Measurements from ENCODE around the gene C3orf20.
"Not testable (repeated sequence)": the region's sequence is repeated elsewhere in the genome, so short reads cannot be mapped to it uniquely, and the experiment has no call there.

Gene C3orf20

DNA sequence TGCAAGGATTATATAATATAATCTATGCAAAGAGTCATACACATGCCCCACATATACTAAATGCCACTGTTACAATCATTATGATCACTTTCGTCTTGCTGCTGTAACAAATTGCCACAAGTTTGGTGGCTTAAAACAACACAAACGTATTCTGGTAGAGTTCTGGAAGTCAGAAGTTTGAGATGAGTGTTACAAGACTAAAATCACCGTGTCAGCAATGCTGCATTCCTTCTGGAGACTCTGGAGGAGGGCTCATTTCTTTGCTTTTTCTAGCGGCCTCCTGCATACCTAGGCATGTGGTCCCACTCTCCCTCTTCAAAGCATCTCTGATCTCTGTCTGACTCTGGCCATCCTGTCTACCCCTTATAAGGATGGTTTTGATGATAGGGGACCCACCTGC, 24.7 kb upstream of the C3orf20 start:
- DNase-seq (ENCODE audit: low read depth): no peak

DNA sequence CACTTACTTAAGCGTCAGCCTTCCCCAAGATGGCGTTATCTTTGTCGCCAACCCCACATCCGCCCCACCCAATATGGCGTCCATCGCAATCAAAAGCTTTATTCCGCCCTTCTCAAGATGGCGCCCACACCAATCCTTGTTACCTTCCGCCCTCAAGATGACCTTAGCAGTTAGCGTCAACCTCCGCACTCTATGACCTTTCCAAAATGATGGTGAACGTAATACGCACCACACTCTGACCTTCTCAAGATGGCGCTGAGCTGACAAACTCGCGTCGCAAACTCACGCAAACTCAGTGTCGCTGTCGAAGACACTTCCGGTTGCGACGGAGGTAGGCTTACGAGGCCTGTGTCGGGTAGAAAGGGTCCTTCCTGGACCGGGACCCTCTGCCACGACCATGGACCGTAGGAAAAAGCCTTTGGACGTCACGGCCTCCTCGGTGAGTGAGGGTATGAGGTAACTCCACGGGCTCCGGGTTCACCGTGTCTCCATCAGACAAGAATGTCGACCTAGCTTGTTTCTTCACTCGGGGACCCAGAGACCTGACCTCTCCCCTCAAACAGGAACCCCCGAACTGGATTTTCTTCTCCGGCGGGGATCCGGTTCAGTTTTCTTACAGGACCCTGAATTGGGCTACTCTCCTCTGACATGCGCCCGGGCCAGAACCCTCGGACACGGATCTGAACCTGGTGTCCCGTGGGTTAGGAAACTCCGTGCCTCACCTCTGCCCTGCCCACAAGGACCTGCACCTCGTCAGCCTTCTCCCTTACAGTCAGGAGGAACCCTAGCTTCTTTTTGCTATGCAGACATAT, 23.3 kb upstream of the C3orf20 start, which contains the start of gene CCDC174:
Gene CCDC174, plus strand, starts transcription at position 323 of the 812 bp plus-strand sequence. Its CDS starts 75 bp downstream, at position 398.
- peak; percentile 85 for DNase-seq (ENCODE audit: low read depth)

DNA sequence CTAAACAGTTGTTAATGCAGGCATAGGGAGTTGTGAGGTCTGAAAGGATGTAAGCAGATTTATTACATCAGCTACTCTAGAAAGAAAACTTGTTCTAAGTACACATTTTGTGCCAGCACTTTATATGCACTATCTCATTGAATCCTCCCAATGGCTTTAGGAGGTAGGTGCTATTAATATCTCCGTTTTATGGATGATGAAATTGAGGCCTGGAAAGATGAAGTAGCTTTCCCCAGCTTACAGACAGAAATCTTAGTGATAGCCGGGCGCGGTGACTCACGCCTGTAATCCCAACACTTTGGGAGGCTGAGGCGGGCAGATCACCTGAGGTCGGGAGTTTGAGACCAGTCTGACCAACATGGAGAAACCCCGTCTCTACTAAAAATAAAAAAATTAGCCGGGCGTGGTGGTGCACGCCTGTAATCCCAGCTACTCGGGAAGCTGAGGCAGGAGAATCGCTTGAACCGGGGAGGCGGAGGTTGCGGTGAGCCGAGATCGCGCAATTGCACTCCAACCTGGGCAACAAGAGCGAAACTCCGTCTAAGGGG, 22.5 kb upstream of the C3orf20 start:
- DNase-seq (ENCODE audit: low read depth): not testable (repeated sequence)

DNA sequence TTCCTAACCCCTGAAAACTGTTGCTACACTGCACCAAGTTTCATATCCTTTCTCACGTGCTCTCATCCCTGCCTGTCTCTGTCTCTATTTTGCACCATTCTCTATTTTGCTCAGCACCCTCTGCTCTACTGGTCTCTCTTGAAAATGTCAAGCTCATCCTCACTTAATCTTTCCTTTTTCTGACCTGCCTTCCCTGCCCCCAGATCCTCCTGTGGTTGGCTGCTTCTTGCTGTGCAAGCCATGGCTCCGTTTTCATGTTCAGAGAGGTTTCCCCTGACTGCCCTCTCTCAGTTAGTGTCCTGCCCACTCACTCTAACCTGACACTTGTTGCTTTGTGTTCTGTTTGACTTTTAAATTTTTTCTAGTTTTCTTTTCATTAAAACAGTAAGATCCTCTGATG, 17.4 kb upstream of the C3orf20 start:
- no peak for DNase-seq (ENCODE audit: low read depth)

DNA sequence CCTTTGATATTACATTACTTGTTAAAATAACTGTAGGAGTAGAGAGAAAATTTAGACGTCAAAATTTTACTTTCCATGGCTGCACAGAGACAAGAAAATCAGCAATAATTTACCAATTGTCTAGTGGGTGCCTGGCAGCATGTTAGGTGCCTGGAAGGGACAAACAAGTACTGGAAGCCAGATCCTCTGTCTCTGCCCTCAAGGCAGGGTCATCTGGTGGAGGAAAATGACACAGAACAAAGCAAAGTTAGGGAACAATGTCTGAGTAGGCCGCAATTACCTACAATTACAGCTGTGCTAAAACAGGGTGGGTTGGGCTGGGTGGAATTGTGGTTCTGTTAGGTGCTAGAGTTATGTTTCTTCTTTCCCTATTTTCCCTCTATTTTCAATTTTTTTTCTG, 16.0 kb upstream of the C3orf20 start:
- DNase-seq (ENCODE audit: low read depth): no peak

DNA sequence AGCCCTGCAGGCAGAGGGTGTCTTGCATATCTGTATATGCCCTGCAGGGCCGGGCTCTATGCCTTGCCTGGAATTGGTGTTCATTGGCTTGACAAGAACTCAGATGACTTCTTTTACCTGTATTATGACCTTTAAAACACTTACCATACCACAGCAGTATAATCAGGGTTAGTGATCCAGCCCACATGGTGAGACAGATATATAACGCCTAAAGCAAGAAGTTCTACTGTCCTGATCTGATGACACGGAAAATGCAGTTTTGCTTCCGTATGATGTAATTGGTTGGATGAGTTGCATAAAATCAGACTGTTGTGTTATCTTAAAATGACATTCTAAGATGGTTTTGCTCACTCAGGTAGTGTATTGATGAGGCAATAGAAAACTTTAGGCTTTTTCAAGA, 14.0 kb upstream of the C3orf20 start:
- DNase-seq (ENCODE audit: low read depth): no peak

DNA sequence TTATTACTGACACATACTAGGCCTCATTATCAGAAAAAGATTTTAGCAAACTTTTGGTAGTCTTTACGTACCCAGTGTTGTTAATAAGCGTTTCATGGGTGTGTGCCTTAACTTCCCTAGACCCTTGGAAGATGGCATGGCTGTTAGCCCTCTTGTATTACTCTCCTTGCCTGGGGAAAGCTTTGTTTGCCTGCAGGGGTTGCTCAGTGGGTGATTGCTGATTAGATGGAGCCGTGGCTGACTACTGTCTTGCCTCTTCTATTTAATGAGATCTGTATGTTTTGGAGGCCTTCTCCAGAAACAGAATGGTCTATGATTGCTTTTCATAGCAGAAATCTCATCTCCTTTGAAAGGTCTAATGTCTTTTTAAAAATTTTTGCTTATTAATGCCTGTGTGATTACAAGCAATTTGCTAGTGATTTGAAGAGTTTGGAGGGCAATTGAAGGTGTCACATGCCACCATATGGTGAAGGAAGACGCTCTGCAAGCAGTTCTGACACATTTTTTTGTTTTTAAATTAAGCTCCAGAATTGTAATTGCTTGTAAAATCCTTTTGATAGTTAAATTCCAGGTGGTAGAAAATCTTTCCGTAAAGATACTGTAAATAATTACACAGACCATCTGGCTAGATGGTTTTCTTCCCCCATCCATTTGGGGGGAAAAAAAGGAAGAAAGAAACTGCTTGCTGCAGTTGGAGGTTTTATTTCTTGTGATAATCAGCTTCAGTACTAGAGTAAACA, 11.4 kb upstream of the C3orf20 start:
- DNase-seq (ENCODE audit: low read depth): no peak

DNA sequence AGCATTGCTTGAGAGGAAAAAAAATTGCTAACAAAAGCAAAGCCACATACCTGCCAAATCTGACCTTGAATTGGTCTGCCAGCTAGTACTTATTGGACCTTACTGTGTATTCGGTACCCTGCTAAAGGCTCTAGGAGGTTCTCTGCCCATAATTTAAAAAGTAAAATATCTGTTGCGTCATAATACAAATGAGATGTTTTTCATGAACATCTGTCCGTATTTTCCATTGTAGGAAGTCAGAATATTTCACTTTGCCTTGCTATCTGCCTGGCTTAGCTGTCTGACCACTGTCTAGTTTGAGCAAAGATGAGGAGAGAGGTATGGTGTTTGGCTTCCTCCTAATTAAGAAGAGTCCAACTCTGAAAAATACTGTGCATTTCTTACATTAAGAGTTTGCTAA, 10.8 kb upstream of the C3orf20 start:
- DNase-seq (ENCODE audit: low read depth): no peak

DNA sequence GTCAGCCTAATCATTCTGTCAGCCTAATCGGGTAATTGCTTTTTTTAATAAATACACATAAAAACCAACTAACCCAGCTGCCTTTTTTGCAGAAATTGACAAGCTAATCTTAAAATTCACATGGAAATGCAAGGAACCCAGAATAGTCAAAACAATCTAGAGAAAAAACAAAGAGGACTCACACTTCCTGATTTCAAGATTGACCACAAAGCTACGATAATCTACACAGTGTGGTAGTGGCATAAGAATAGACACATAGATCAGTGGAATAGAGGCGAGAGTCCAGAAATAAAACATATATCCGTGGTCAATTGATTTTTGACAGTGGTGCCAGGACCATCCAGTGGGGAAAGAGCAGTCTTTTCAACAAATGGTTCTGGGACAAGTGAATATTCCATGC, 2.4 kb upstream of the C3orf20 start:
- no peak for DNase-seq (ENCODE audit: low read depth)

DNA sequence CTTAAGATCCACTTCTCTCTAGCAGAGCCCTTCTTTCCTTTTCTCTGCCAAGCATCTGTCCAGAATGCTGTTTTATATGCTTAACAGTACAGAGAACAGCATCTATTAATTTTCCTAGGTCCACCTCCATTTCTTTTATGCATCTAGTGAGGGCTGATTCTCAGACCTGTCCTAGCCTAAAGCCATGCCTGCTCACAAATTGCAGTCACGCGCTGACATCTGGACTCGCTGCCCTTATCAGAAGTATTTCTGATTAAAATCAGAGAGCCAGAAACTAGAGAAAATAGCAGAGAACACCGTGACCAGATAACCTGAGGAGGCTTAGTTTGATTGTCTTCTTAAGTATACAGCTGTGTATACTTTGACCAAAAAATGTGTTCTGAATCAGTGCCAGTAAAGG, 1.9 kb downstream of the C3orf20 start:
- DNase-seq (ENCODE audit: low read depth): no peak

DNA sequence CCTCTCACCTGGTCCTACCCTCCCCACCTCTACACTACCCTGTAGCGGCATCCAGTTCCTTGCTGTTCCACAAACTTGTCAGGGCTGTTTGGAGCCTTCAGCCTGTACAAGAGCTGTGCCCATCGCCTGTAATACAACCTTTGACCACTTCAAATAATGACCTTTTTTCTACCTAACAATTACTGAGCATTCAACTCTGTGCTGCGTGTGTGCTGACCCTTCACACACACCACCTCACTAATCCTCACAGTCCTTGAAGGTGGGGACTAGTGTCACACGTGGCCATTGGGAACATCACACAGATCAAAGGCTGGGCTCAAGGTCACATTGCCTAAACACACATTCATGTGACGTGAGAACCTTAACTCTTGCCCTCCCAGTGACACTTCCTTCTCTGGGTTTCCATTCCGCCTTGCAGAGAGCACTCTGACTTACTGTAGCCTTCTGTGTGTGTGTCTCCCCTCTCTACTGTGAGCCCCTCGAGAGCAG, 3.1 kb downstream of the C3orf20 start:
- DNase-seq (ENCODE audit: low read depth): no peak

DNA sequence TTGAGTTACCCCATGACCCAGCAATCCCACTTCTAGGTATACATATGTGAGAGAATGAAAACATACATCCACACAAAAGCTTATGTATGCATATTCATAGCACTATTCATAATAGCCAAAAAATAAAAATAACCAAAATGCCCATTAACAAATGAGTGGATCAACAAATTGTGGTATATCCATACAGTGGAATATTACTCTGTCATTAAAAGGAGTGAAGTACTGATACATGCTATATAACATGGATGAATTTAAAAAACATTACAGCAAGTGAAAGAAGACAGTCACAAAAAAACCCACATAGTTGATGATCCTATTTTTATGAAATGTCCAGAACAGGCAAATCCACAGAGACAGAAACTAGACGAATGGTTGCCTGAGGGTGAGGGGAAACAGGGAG, 5.2 kb downstream of the C3orf20 start:
- DNase-seq (ENCODE audit: low read depth): no peak

DNA sequence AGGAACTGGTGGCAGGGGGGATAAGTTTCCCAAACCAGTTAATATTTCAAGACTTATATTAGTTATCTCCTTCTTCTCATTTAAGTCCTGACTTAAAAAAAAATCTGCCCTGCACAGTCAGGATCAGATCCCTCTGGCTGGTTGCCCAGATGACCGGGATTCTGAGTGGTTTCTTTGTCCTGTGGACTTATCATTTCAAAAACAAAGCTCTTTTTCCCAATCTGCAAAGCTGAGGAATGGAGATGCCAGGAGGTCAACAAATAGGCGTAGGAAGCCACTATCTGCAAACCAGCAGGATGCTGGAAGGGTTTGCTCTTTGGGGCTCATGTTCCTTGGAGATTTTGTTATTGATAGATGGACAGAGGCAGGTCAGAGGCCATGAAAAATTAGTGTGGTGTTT, 5.8 kb downstream of the C3orf20 start:
- DNase-seq (ENCODE audit: low read depth): no peak

DNA sequence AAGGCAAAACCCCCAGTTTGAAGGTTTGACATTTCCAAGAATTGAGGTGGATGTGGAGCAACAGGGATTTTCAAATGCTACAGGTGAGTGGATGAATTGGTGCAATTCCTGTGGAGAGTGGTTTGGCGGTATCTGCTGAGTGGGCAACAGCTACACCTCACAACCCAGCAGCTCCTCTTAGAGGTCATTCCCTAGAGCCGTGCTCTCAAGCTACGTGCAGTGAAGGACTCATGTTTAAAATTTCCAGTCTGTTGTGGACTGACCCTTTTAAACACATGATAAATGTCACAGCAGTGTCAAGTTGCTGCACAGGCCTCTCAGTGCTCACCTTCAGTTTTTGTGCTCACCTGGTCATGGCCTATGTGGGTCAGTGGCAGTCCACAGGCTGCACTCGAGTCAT, 9.5 kb downstream of the C3orf20 start:
- DNase-seq (ENCODE audit: low read depth): no peak

DNA sequence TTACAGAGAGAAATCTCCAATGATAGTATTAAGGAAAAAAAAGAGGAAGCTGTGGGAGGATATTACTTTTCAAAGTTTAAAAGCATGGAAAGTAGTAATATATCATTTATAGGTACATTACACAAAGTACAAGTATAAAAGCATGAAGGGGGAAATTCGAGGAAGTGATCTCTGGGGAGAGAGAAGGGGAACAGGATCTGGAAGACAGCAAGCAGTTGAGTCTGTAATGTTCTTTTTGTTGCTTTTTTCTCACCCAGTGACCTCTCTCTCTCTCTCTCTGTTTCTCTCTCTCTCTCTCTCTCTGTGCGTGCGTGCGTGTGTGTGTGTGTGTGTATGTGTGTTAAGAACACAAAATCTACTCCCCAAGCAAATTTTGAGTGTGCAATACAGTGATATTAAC, 10.2 kb downstream of the C3orf20 start:
- no peak for DNase-seq (ENCODE audit: low read depth)

DNA sequence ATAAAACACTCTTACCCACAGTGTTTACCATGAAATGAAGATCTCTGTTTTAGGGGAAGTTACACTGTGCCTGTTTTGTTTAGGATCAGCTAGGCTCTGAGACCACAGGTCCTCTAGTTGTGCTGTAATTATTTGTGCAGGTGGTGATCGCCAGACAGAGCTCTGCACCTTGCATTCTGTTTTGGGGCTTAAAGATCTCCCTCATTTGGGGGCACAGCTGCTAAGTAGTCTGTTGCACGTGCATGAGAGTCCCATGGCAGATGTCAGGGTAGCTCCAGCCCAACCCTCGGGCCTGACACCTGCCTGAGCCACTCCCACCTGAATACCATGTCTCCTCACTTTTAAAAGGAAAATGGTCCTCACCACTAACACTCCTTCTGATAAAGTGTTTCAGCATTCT, 12.4 kb downstream of the C3orf20 start:
- DNase-seq (ENCODE audit: low read depth): no peak

DNA sequence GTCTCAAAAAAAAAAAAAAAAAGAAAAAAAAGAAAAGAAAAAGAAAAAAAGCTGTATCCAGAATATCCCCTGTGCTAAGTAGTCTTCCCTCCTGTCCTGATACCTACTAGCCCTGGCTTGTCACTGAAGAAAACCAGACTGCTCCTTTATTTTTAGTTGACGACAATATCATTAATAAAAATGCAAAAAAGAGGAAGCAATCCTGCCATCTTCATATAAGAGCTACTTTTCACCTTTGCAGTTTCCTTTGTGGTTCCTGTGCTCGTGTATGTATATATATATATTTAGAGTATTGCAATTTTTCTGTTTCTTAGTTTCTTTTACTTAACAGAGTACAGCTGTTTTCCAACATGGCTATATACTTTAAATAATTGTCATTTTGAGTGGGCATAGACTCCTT, 13.6 kb downstream of the C3orf20 start:
- no peak for DNase-seq (ENCODE audit: low read depth)

DNA sequence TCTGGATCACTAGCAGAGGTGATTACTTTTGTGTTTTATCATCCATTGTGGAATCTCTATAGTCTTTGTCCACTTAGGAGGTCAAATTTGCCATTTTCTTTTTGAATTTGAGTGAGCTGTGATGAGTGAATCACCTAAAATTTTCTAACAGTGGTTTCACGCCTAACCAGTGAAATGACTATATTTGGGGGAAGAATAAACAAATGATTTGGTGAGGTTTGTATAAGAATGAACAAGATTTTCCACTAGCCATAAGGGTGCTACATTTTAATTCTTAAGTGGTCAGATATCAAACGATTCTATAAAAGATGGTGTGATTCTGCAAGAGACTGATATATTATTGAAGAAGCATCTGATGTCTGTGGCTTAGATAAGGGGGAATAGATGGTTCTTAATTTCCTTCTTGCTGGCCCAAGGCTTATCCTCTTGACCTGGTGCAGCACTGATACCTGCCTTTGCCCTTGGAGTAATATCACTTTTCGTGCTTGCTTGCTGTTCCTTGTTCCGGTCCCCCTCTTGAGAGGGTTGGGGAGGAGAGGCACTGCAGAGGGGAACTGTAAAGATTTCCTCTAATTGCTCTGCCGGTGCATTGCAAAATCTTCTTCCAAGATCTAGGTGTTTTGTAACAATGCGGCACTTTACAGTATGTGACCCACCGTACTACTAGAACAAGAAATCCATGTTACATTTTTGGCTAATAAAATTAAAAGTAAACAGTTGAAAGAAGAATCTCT, 14.5 kb downstream of the C3orf20 start:
- DNase-seq (ENCODE audit: low read depth): no peak

DNA sequence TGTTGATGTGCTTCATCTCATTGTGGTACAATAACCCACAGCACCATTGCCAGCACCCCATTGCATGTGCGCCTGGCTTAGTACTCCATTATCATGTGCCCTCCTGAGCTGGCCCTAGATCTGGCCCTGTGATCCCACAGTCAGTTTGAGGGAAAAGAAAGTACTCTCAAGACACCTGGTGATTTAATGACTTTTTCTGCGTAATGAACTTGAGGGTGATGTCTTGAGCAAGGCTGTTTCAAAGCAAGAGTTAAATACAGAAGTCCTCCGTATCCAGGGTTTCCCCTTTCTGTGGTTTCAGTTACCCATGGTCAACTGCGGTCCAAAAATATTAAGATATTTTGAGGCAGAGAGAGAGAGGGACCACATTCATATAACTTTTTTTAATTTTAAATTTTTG, 16.3 kb downstream of the C3orf20 start:
- DNase-seq (ENCODE audit: low read depth): no peak

DNA sequence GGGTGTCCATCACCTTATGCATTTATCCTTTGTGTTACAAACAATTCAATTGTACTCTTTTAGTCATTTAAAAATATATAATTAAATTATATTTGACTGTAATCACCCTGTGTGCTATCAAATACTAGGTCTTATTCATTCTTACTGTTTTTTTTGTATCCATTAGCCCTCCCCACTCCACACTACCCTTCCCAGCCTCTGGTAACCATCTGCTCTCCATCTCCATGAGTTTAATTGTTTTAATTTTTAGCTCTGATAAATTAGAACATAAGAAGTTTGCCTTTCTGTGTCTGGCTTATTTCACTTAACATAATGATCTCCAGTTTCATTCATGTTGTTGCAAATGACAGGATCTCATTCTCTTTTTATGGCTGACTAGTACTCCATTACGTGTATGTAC, 16.8 kb downstream of the C3orf20 start:
- DNase-seq (ENCODE audit: low read depth): no peak

DNA sequence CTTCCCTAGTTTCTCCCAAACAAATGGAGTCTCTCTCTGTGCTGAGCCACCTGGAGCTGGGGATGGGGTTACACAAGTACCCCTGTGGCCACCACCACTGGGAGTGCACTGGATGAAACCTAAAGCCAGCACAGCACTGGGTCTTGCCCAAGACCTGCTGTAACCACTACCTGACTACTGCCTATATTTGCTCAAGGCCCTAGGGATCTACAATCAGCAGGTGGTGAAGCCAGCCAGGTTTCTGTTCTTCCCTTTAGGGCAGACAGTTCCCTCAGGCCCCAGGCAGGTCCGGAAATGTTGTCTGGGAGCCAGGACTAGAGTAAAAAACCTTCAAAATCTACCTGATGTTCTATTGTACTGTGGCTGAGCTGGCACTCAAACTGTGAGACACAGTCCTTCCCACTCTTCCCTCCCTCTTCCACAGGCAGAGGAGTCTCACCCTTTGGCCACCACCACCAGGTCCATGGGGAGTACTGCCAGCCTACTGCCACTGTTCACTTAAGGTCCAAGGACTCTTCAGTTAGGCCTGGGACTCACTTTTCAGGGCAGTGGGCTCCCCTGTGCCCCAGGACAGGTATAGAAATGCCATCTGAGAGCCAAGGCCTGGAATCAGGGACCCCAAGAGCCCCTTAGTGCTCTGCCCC, 23.8 kb downstream of the C3orf20 start:
- DNase-seq (ENCODE audit: low read depth): no peak

DNA sequence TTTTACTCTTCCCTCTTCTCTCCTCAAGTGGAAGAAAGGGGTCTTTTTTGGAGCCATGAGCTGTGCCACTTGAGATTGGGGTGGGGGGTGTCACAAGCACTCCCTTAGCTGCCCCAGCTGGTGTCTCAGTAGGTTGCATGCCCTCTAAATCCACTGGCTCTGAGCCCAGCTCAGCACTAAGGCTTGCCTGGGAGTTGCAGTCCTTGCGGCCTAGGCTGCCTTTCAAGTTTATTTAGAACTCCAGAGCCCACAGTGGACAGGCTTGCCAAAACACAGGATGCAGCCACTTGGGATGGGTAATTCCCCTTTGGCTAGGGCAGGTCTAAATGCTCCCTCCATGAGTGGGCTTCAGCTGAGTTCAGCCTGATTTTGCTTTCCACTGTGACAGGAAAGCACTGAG, 24.7 kb downstream of the C3orf20 start:
- no peak for DNase-seq (ENCODE audit: low read depth)
